A549 (cell line): Measurements from ENCODE around the gene DOCK11. TPM values are rescaled to one million over a fixed set of nuclear protein-coding genes. Genes with fewer than 3 reads are reported as not detected.

ENCODE experiments used
- ATAC-seq, 2 experiments: fragments of 200-7000 bp in 1 of 2; fragments of >200 bp in 1 of 2; cut with Nextera tagmentation in 1 of 2; cut with Tn5 transposase in 1 of 2; 3 replicates each; pipeline versions ENCODE4 v1.8.0 to v1.9.1; 2018 to 2020; ENCODE audit warnings: mild to moderate bottlenecking in 1 of 2, moderate library complexity in 1 of 2
- CTCF ChIA-PET: fragments of 300-600 bp; sonication (Branson Sonifier 250); formaldehyde crosslinking; extraction: SDS; loops from one replicate; lab custom pipeline; 2021; ENCODE audit warnings: antibody characterized with exemption, inconsistent platforms; lab: Yijun Ruan, JAX
- POLR2A ChIA-PET: fragments of 350-600 bp; formaldehyde crosslinking; extraction: SDS; loops from one replicate; lab custom pipeline; 2021; ENCODE audit warnings: antibody characterized with exemption, inconsistent platforms; lab: Yijun Ruan, JAX
- DNase-seq, 2 experiments: peaks; one replicate each; pipeline versions ENCODE4 v3.0.0 to v3.0.0-alpha.2; 2011 to 2016; ENCODE audit warnings: low read depth in 1 of 2, low spot score in 1 of 2
- FAIRE-seq: peaks from 2 replicates; lab custom pipeline; 2011; peaks lifted over from hg19 to GRCh38; lab: Jason Lieb, UNC
- H3K27ac ChIP-seq, 2 experiments: fragments of >200 bp; sonication (Bioruptor Twin); formaldehyde crosslinking; 3 replicates each; pipeline ENCODE4 v1.5.1; 2016 to 2017
- H3K4me1 ChIP-seq: fragments of >200 bp; sonication (Bioruptor Twin); formaldehyde crosslinking; 3 replicates; pipeline ENCODE4 v1.6.1; 2016
- H3K4me2 ChIP-seq: fragments of >200 bp; sonication (Bioruptor Twin); formaldehyde crosslinking; 3 replicates; pipeline ENCODE4 v1.6.1; 2016
- H3K4me3 ChIP-seq: fragments of >200 bp; sonication (Bioruptor Twin); formaldehyde crosslinking; 3 replicates; pipeline ENCODE4 v1.5.1; 2016
- H3K9me3 ChIP-seq: fragments of >200 bp; sonication (Bioruptor Twin); formaldehyde crosslinking; 3 replicates; pipeline ENCODE4 v1.6.1; 2016
- ATOH8 ChIP-seq: fragments of 250-450 bp; sonication (Bioruptor Pico); IDR thresholded peaks from 2 replicates; pipeline ENCODE4 v1.5.0; 2020; ENCODE audit warnings: low read depth, mild to moderate bottlenecking, moderate library complexity
- BHLHE40 ChIP-seq: IDR thresholded peaks from 2 replicates; pipeline ENCODE4 v1.6.1; 2012; ENCODE audit warnings: low read depth, low read length, inconsistent platforms
- CBX2 ChIP-seq: fragments of 200-600 bp; sonication (generic); IDR thresholded peaks from 2 replicates; pipeline ENCODE4 v1.6.1; 2016; ENCODE audit warnings: low read depth, mild to moderate bottlenecking, borderline replicate concordance
- CEBPB ChIP-seq, 2 experiments: fragments of >200 bp in 1 of 2; sonication (Bioruptor Twin) in 1 of 2; formaldehyde crosslinking in 1 of 2; IDR thresholded peaks; 2 replicates each; pipeline ENCODE4 v1.6.1; 2012 to 2016
- CHD4 ChIP-seq: fragments of 200-600 bp; sonication (generic); IDR thresholded peaks from 2 replicates; pipeline ENCODE4 v1.6.1; 2016; ENCODE audit warnings: antibody characterized with exemption, mild to moderate bottlenecking, borderline replicate concordance
- CTCF ChIP-seq: fragments of >200 bp; sonication (Bioruptor Twin); formaldehyde crosslinking; IDR thresholded peaks from 3 replicates; pipeline ENCODE4 v1.5.1; 2016
- EHF ChIP-seq: fragments of 250-450 bp; sonication (Bioruptor Pico); IDR thresholded peaks from 2 replicates; pipeline ENCODE4 v1.5.0; 2020; ENCODE audit warnings: mild to moderate bottlenecking
- EHMT2 ChIP-seq: fragments of 200-600 bp; sonication (generic); IDR thresholded peaks from 2 replicates; pipeline ENCODE4 v1.6.1; 2016; ENCODE audit warnings: antibody characterized with exemption, low read depth, mild to moderate bottlenecking, moderate library complexity
- FOSB ChIP-seq: fragments of 250-450 bp; sonication (Bioruptor Pico); IDR thresholded peaks from 2 replicates; pipeline ENCODE4 v1.5.0; 2020; ENCODE audit warnings: mild to moderate bottlenecking, moderate library complexity
- FOSL2 ChIP-seq, 2 experiments: fragments of 450-650 bp in 1 of 2; fragments of >200 bp in 1 of 2; sonication (Bioruptor Twin) in 1 of 2; formaldehyde crosslinking; IDR thresholded peaks; 2 replicates each; pipeline versions ENCODE4 v1.5.0 to v1.6.1; 2016 to 2020; ENCODE audit warnings: mild to moderate bottlenecking in 1 of 2, moderate library complexity in 1 of 2
- FOXS1 ChIP-seq: fragments of 250-450 bp; sonication (Bioruptor Pico); IDR thresholded peaks from 2 replicates; pipeline ENCODE4 v1.5.0; 2020; ENCODE audit warnings: mild to moderate bottlenecking, moderate library complexity
- HDAC2 ChIP-seq: fragments of 200-600 bp; sonication (generic); IDR thresholded peaks from 2 replicates; pipeline ENCODE4 v1.6.1; 2016
- HEYL ChIP-seq: fragments of 250-450 bp; sonication (Bioruptor Pico); IDR thresholded peaks from 2 replicates; pipeline ENCODE4 v1.8.0; 2021; ENCODE audit warnings: mild to moderate bottlenecking, moderate library complexity
- HOXA7 ChIP-seq: fragments of 250-450 bp; sonication (Bioruptor Pico); IDR thresholded peaks from 2 replicates; pipeline ENCODE4 v1.5.0; 2020; ENCODE audit warnings: mild to moderate bottlenecking, moderate library complexity
- HOXB5 ChIP-seq: fragments of 250-450 bp; sonication (Bioruptor Pico); IDR thresholded peaks from 2 replicates; pipeline ENCODE4 v1.5.0; 2020; ENCODE audit warnings: mild to moderate bottlenecking, moderate library complexity
- JUN ChIP-seq, 2 experiments: fragments of >200 bp; sonication (Bioruptor Twin); formaldehyde crosslinking; IDR thresholded peaks; 2 replicates in 1 of 2; 3 replicates in 1 of 2; pipeline ENCODE4 v1.6.1; 2016 to 2017
- JUNB ChIP-seq: fragments of >200 bp; sonication (Bioruptor Twin); formaldehyde crosslinking; IDR thresholded peaks from 2 replicates; pipeline ENCODE4 v1.6.1; 2016
- MAFK ChIP-seq: fragments of 450-650 bp; IDR thresholded peaks from 2 replicates; pipeline ENCODE4 v1.6.1; 2014; ENCODE audit not compliant: partially characterized antibody
- MYC ChIP-seq: IDR thresholded peaks from 2 replicates; pipeline ENCODE4 v1.6.1; 2012; ENCODE audit warnings: mild to moderate bottlenecking, inconsistent platforms, low read length, improper control_type of control experiment, borderline replicate concordance
- NR3C1 ChIP-seq: fragments of >200 bp; sonication (Bioruptor Twin); formaldehyde crosslinking; IDR thresholded peaks from 3 replicates; pipeline ENCODE4 v1.6.1; 2017
- PHF8 ChIP-seq: fragments of 200-600 bp; sonication (generic); IDR thresholded peaks from 2 replicates; pipeline ENCODE4 v1.6.1; 2016; ENCODE audit warnings: low read depth, mild to moderate bottlenecking, antibody characterized with exemption, moderate library complexity, borderline replicate concordance
- POLR2A ChIP-seq: IDR thresholded peaks from 2 replicates; pipeline ENCODE4 v1.6.1; 2012; ENCODE audit warnings: mild to moderate bottlenecking, low read length
- RCOR1 ChIP-seq: fragments of 150-350 bp; IDR thresholded peaks from 2 replicates; pipeline ENCODE4 v1.6.1; 2014; ENCODE audit warnings: antibody characterized with exemption, low read length, low read depth
- RNF2 ChIP-seq: fragments of 200-600 bp; sonication (generic); IDR thresholded peaks from 2 replicates; pipeline ENCODE4 v1.6.1; 2016; ENCODE audit warnings: low read depth, mild to moderate bottlenecking, antibody characterized with exemption, moderate library complexity, borderline replicate concordance
- SREBF2 ChIP-seq: fragments of 450-650 bp; IDR thresholded peaks from 2 replicates; pipeline ENCODE4 v1.6.1; 2014; ENCODE audit warnings: mild to moderate bottlenecking, moderate library complexity
- TP53 ChIP-seq: fragments of 250-450 bp; sonication (Bioruptor Pico); IDR thresholded peaks from 2 replicates; pipeline ENCODE4 v1.5.0; 2021; ENCODE audit warnings: mild to moderate bottlenecking, moderate library complexity
- ZFP36 ChIP-seq: fragments of 450-650 bp; IDR thresholded peaks from 2 replicates; pipeline ENCODE4 v1.6.1; 2014; ENCODE audit warnings: borderline replicate concordance; ENCODE audit not compliant: partially characterized antibody
- ZSCAN20 ChIP-seq: fragments of 250-450 bp; sonication (Bioruptor Pico); IDR thresholded peaks from 2 replicates; pipeline ENCODE4 v1.8.0; 2022; ENCODE audit warnings: mild to moderate bottlenecking, moderate library complexity
- WGBS: methylation state at CpG from one replicate; pipeline ENCODE4 v1.1.6; 2017; ENCODE audit errors: missing lambda C conversion rate; 5-methylcytosine and 5-hydroxymethylcytosine counted together
- polyA plus RNA-seq, 4 experiments: library from polyadenylated mRNA; depleted of rRNA in 3 of 4; stranded (reverse); fragments of >200 nt; fragmentation: RNase III in 1 of 4; extraction: RNeasy Plus Mini Kit Qiagen cat#74134 plus additional on column Dnase treatment in 1 of 4; gene quantifications; 2 replicates in 3 of 4; 3 replicates in 1 of 4; pipeline ENCODE4 v1.2.3, GENCODE V29; 2011 to 2017
- TF ChIP-seq, protein P1 (sequence below): IDR thresholded peaks from 2 replicates; pipeline ENCODE4 v1.6.1; 2012
- TF ChIP-seq, protein P2 (sequence below): fragments of 450-650 bp; IDR thresholded peaks from 2 replicates; pipeline ENCODE4 v1.6.1; 2014; ENCODE audit warnings: antibody characterized with exemption
- TF ChIP-seq, protein P3 (sequence below): fragments of >200 bp; sonication (Bioruptor Twin); formaldehyde crosslinking; IDR thresholded peaks from 3 replicates; pipeline ENCODE4 v1.6.1; 2016

The DOCK11 gene
- polyA plus RNA-seq, 2 of the 4 experiments (the other 2 are of a cell fraction), result 5.8 to 9.5 TPM

GRCh38 chrX:118564498-118564897 is 68.9 kb downstream of the DOCK11 start:
- no peaks in the 10 kb centered on the region for H3K9me3 ChIP-seq
- H3K4me3 ChIP-seq, result no peak overlapping the region
- H3K4me1 ChIP-seq, result no peaks in the 10 kb centered on the region
- ChIA-PET POLR2A (no interaction called here), CTCF (interaction anchor here (0.7 kb wide), 1 partner anchor 247 kb away, joined by 3 read pairs; no protein-coding TSS in a partner anchor)
- no peak for FAIRE-seq
- DNase-seq, result no peak
- no peak overlapping the region for H3K27ac ChIP-seq
- H3K4me2 ChIP-seq, result no peak overlapping the region
- no peak for ATAC-seq
- 75% methylated on average over 1 of the region's 1 CpG for WGBS
- TF ChIP-seq CHD4 (no peak), JUN (IDR thresholded peaks at IDR 0.05) (no peak)

GRCh38 chrX:118565853-118566252 is 70.2 kb downstream of the DOCK11 start:
- 90% methylated on average over 6 of the region's 6 CpGs for WGBS
- Histone ChIP-seq H3K4me3 (no peak overlapping the region), H3K9me3 (no peaks in the 10 kb centered on the region), H3K4me2 (no peak overlapping the region), H3K4me1 (no peaks in the 10 kb centered on the region), H3K27ac (no peak overlapping the region)
- CTCF ChIA-PET, result no interaction called here
- POLR2A ChIA-PET, result no interaction called here
- no peak for ATAC-seq
- no peak for FAIRE-seq
- no peak for DNase-seq
- no peak for TF ChIP-seq FOXS1
- TF ChIP-seq FOSB (CRISPR knock-in tag), result no peak
- TF ChIP-seq MYC, result no peak
- TF ChIP-seq, protein P1, sequence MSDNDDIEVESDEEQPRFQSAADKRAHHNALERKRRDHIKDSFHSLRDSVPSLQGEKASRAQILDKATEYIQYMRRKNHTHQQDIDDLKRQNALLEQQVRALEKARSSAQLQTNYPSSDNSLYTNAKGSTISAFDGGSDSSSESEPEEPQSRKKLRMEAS, result no peak
- TF ChIP-seq EHF (CRISPR knock-in tag), result no peak
- TF ChIP-seq JUNB, result no peak
- no peak for TF ChIP-seq BHLHE40
- TF ChIP-seq, protein P2, sequence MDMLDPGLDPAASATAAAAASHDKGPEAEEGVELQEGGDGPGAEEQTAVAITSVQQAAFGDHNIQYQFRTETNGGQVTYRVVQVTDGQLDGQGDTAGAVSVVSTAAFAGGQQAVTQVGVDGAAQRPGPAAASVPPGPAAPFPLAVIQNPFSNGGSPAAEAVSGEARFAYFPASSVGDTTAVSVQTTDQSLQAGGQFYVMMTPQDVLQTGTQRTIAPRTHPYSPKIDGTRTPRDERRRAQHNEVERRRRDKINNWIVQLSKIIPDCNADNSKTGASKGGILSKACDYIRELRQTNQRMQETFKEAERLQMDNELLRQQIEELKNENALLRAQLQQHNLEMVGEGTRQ, result no peak
- TF ChIP-seq RNF2, result no peak
- no peak for TF ChIP-seq HEYL
- no peak for TF ChIP-seq ZSCAN20
- TF ChIP-seq PHF8, result no peak
- TF ChIP-seq HOXA7 (CRISPR knock-in tag), result no peak
- no peak for TF ChIP-seq POLR2A
- TF ChIP-seq SREBF2, result no peak
- no peak for TF ChIP-seq HOXB5
- TF ChIP-seq RCOR1, result no peak
- no peak for TF ChIP-seq CEBPB (IDR thresholded peaks at IDR 0.05)
- TF ChIP-seq HDAC2, result no peak

DNA sequence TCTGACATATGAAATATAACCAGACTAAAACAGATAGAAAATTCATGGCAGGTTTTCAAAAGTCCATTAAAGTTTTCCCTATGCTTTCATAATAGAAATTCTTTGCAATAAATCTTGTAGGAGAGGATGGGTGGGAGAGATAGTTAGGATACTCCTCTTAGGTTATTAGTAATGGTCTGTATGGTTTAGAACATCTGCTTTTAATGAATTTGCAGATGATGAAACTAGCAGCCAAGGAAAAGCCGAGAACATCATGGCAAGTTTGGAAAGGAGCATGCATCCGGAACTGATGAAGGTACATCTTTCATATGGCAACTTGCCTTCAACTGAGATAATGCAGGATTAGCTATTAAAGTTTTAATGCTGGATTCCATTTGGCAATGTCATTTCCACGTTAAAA is 70.7 kb downstream of the DOCK11 start:
- Histone ChIP-seq H3K4me1 (no peaks in the 10 kb centered on the region), H3K27ac (no peak overlapping the region), H3K9me3 (no peaks in the 10 kb centered on the region), H3K4me3 (no peak overlapping the region), H3K4me2 (no peak overlapping the region)
- DNase-seq (no peak), FAIRE-seq (peak; percentile 89), ATAC-seq (no peak)
- CTCF ChIA-PET, result no interaction called here
- POLR2A ChIA-PET, result no interaction called here
- WGBS, result 64% methylated on average over 3 of the region's 3 CpGs
- TF ChIP-seq ZFP36 (no peak), BHLHE40 (no peak), EHMT2 (no peak), RNF2 (no peak), FOSL2 (IDR thresholded peaks at IDR 0.05) (no peak), FOSL2 (CRISPR knock-in tag; IDR thresholded peaks at IDR 0.05) (no peak), NR3C1 (no peak), EHF (CRISPR knock-in tag) (no peak), FOXS1 (no peak), TP53 (CRISPR knock-in tag) (no peak), ATOH8 (CRISPR knock-in tag) (no peak), MYC (no peak), ZSCAN20 (no peak), MAFK (no peak), CBX2 (no peak), CTCF (no peak)
- TF ChIP-seq, protein P2, result no peak
- TF ChIP-seq, protein P3, sequence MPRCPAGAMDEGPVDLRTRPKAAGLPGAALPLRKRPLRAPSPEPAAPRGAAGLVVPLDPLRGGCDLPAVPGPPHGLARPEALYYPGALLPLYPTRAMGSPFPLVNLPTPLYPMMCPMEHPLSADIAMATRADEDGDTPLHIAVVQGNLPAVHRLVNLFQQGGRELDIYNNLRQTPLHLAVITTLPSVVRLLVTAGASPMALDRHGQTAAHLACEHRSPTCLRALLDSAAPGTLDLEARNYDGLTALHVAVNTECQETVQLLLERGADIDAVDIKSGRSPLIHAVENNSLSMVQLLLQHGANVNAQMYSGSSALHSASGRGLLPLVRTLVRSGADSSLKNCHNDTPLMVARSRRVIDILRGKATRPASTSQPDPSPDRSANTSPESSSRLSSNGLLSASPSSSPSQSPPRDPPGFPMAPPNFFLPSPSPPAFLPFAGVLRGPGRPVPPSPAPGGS, result no peak
